ENCODE results near the gene TTLL13. TPM values are rescaled to one million over a fixed set of nuclear protein-coding genes. Genes with fewer than 3 reads are reported as not detected.

TTLL13 gene
- total RNA-seq, 4 donors from 2014 or later = not detected

- Histone ChIP-seq H3K36me3 (peaks cover 0 to 57% (median 7%) of the 10 kb centered on the region in 3 donors), H3K27ac (peak overlapping the region; percentile 93 to 96 (median 94)), H3K9me3 (no peaks in the 10 kb centered on the region), H3K4me3 (peak overlapping the region; percentile 68 to 91 (median 73)), H3K4me1 (peaks cover 39 to 95% (median 50%) of the 10 kb centered on the region in 3 donors), H3K27me3 (no peaks in the 10 kb centered on the region)
- DNase-seq = no peak
- TF ChIP-seq CTCF (IDR thresholded peaks at IDR 0.05) (no peak), POLR2A (IDR thresholded peaks at IDR 0.05) (no peak)
- 43 to 54% methylated on average over 4 of the region's 4 CpGs for WGBS, 2 donors
- intact Hi-C loops (cut with DNase I) = no loop called here
Measured at GRCh38 chr15:90202929-90203328, 46.4 kb upstream of the TTLL13 start.

- 72 to 88% methylated on average over 4 to 7 of the region's 7 CpGs for WGBS, 2 donors
- intact Hi-C loops (cut with DNase I) = no loop called here
- no peak for TF ChIP-seq POLR2A (IDR thresholded peaks at IDR 0.05)
- TF ChIP-seq CTCF (IDR thresholded peaks at IDR 0.05) = no peak
- Histone ChIP-seq H3K9me3 (no peaks in the 10 kb centered on the region), H3K4me3 (peak overlapping the region; percentile 68 to 91 (median 73)), H3K4me1 (peaks cover 39 to 95% (median 48%) of the 10 kb centered on the region in 3 donors), H3K27ac (peak overlapping the region; percentile 93 to 96 (median 94)), H3K36me3 (peaks cover 0 to 60% (median 7%) of the 10 kb centered on the region in 3 donors), H3K27me3 (no peaks in the 10 kb centered on the region)
- no peak for DNase-seq
Measured at GRCh38 chr15:90203473-90203872, 45.9 kb upstream of the TTLL13 start.

- Histone ChIP-seq H3K9me3 (no peaks in the 10 kb centered on the region), H3K4me1 (peaks cover 39 to 95% (median 46%) of the 10 kb centered on the region in 3 donors), H3K4me3 (peak overlapping the region; percentile 68 to 91 (median 73)), H3K27ac (peak overlapping the region; percentile 93 to 96 (median 94)), H3K36me3 (peaks cover 0 to 60% (median 7%) of the 10 kb centered on the region in 3 donors), H3K27me3 (no peaks in the 10 kb centered on the region)
- DNase-seq = no peak
- no peak for TF ChIP-seq POLR2A (IDR thresholded peaks at IDR 0.05)
- no peak for TF ChIP-seq CTCF (IDR thresholded peaks at IDR 0.05)
- intact Hi-C loops (cut with DNase I) = no loop called here
- WGBS, 2 donors = 47 to 54% methylated on average over 2 to 7 of the region's 8 CpGs
Measured at GRCh38 chr15:90203922-90204321, 45.4 kb upstream of the TTLL13 start.

GRCh38 chr15:90205050-90205848 is 44.1 kb upstream of the TTLL13 start:
- Histone ChIP-seq H3K27ac (peak overlapping the region in 3 of 4 donors; percentile 93 to 96 (median 96)), H3K4me1 (peaks cover 43 to 95% (median 57%) of the 10 kb centered on the region in 3 donors), H3K9me3 (no peaks in the 10 kb centered on the region), H3K27me3 (no peaks in the 10 kb centered on the region), H3K4me3 (peak overlapping the region in 2 of 4 donors; percentile 72 to 74), H3K36me3 (peaks cover 0 to 73% (median 12%) of the 10 kb centered on the region in 3 donors)
- DNase-seq = no peak
- intact Hi-C loops (cut with DNase I) = no loop called here
- no peak for TF ChIP-seq CTCF (IDR thresholded peaks at IDR 0.05)
- no peak for TF ChIP-seq POLR2A (IDR thresholded peaks at IDR 0.05)
- 33 to 53% methylated on average over 1 to 9 of the region's 10 CpGs for WGBS, 2 donors

- Histone ChIP-seq H3K27ac (peak overlapping the region in 3 of 4 donors; percentile 93 to 96 (median 96)), H3K36me3 (peaks cover 0 to 74% (median 12%) of the 10 kb centered on the region in 3 donors), H3K4me3 (no peak overlapping the region), H3K27me3 (no peaks in the 10 kb centered on the region), H3K9me3 (no peaks in the 10 kb centered on the region), H3K4me1 (peaks cover 45 to 95% (median 58%) of the 10 kb centered on the region in 3 donors)
- DNase-seq = no peak
- 29 to 55% methylated on average over 3 to 5 of the region's 5 CpGs for WGBS, 2 donors
- TF ChIP-seq POLR2A (IDR thresholded peaks at IDR 0.05) (no peak), CTCF (IDR thresholded peaks at IDR 0.05) (no peak)
- intact Hi-C loops (cut with DNase I) = no loop called here
Measured at GRCh38 chr15:90205886-90206285, 43.5 kb upstream of the TTLL13 start.
